GM10248 (cell line): ENCODE results near the gene NFIX.

Source experiments
- CTCF ChIA-PET: fragments of 300-600 bp; sonication (Branson Sonifier 250); formaldehyde crosslinking; extraction: SDS; loops from one replicate; lab custom pipeline; 2021; ENCODE audit warnings: antibody characterized with exemption; lab: Yijun Ruan, JAX
- POLR2A ChIA-PET: fragments of 350-650 bp; sonication (Branson Sonifier 250); formaldehyde crosslinking; extraction: SDS; loops from one replicate; lab custom pipeline; 2020; ENCODE audit warnings: antibody characterized with exemption; lab: Yijun Ruan, JAX
- DNase-seq: peaks from one replicate; pipeline ENCODE4 v3.0.0; 2012; ENCODE audit errors: extremely low spot score
- TF ChIP-seq, protein P1 (sequence below): IDR thresholded peaks from 2 replicates; pipeline ENCODE4 v1.5.1; 2012; ENCODE audit warnings: mild to moderate bottlenecking, low read depth; ENCODE audit errors: extremely low read depth, missing control alignments, control extremely low read depth

The NFIX gene

DNA sequence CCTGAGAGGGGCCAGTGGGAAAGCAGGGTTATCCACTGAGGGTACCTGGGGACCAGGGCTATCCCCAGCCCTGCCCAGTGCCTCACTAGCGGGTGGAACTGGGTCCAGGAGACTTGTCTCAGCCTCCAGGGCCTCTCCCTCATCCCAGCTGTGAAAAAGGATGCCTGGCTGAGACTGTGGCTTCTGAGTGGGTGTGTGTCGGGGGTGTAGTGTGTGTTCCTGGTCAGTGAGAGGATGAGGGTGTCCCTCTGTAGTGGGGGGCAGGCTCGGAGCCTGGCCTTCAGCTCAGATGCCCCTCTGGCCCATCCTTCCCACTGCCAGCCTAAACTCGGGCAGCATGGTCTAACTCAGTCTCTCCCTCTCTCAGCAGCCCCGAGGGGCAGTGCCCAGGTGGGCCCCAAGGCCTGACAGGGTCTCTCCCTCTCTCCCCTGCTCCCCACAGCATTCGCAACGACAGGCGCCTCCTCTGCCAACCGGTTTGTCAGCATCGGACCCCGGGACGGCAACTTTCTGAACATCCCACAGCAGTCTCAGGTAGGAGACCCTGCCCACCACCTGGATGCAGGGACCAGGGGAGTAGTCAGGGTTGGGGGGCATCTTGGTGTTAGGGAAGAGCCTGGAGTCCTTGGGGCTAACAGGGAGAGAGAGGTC, 94.7 kb downstream of the NFIX start:
- TF ChIP-seq, protein P1, sequence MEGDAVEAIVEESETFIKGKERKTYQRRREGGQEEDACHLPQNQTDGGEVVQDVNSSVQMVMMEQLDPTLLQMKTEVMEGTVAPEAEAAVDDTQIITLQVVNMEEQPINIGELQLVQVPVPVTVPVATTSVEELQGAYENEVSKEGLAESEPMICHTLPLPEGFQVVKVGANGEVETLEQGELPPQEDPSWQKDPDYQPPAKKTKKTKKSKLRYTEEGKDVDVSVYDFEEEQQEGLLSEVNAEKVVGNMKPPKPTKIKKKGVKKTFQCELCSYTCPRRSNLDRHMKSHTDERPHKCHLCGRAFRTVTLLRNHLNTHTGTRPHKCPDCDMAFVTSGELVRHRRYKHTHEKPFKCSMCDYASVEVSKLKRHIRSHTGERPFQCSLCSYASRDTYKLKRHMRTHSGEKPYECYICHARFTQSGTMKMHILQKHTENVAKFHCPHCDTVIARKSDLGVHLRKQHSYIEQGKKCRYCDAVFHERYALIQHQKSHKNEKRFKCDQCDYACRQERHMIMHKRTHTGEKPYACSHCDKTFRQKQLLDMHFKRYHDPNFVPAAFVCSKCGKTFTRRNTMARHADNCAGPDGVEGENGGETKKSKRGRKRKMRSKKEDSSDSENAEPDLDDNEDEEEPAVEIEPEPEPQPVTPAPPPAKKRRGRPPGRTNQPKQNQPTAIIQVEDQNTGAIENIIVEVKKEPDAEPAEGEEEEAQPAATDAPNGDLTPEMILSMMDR: no peak
- POLR2A ChIA-PET: no interaction called here
- no peak for DNase-seq
- CTCF ChIA-PET: interaction anchor here (1.0 to 8.9 kb wide), 3 partner anchors 10 to 123 kb away, joined by 3 to 183 read pairs (median 129); partner anchors contain the start of gene DAND5

DNA sequence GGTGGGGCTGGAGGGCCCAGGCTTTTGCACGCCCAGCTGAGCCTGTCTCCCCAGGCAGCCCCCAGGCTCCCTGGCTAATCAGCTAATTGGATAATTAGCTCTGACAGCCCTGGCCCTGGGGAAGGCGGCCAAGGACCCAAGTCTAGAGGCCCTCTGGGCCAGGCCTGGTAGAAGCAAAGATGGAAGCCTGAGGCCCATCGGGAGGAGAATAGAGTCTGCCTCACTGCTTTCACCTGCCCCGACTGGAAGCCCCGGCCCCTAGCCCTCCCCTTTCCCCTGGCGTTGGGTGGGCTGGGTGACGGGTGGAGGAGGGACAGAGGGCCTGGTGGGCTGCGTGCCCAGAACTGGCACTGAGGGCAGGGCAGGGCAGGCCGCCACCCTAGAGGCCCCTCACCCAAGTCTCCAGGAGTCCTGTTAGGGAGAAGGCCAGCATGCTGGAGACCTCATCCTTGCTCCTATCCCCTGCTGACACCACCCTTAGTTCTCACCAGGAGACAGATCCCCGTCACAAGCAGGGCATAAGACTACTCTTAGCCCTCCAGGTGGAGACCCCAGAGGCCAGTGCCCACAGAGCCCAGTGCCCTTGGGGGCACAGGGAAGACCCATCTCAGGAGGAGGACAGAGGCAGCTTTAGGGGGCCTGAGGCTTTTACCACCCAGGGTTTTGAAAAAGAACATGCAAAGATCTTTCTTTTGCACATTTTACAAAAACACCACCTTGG, 95.4 kb downstream of the NFIX start:
- POLR2A ChIA-PET: no interaction called here
- CTCF ChIA-PET: interaction anchor here (1.0 to 8.9 kb wide), 5 partner anchors 11 to 124 kb away, joined by 3 to 183 read pairs (median 6); partner anchors contain the start of gene DAND5
- TF ChIP-seq, protein P1: no peak
- DNase-seq: no peak

DNA sequence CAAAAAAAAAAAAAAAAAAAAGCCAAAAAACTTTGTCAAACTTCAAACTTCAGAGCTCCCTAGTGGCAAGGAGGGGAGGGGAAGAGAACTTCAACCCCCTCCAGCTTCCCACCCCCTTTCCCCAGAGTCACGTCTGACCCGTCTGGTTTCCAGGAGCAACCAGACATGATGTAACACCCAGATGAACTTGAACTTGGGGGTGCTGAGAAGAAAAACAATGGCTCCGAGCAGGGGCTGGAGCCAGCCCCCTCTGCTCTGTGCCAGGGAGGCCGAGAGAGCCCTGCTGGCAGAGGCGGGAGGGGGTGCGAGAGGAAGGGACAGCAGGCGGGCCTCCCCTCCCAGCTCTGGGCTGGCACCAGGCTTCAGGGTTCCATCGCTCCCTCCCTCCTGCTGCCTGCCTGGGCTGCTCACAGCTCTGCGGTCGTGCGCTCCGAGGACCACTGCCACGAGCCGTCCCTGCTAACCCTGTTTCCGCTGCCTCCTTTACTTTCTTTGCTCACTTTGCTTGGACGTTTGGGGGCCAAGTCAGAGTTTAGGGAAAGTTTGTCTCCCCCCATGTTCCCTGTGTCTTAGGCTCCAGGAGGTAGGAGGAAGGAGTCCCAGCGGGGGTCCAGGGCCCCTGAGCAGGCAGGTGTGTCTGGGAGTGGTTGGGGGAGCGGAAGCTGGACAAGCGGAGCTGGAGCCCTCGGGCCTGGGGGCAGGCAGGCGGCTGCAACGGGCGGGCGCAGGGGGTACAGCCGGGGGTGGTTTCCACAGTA, 96.3 kb downstream of the NFIX start:
- DNase-seq: no peak
- CTCF ChIA-PET: interaction anchor here (1.0 to 8.9 kb wide), 5 partner anchors 13 to 125 kb away, joined by 5 to 183 read pairs (median 6); partner anchors contain the start of gene DAND5
- POLR2A ChIA-PET: interaction anchor here (0.6 kb wide), 1 partner anchor 169 kb away, joined by 6 read pairs; no protein-coding TSS in a partner anchor
- TF ChIP-seq, protein P1: no peak

DNA sequence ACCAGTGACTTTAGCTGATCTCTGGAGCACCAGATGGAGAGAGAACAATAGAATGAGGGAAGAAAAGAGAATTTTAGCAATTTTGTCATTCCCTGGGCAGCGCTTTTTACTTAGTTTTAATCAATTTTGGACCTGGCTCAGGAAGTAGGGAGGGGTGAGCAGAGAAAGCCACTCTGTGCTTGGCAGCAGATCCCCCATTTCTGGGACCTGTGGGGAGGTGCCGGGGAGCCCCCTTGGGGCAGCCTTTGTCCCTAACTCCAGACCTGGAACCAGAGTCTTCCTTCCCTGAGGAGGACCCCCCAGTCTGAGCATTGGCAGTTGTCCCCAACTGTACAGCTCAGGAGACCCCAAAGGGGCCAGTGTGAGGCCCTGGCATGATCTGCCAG, 96.9 kb downstream of the NFIX start:
- DNase-seq: no peak
- ChIA-PET POLR2A (no interaction called here), CTCF (interaction anchor here (1.0 to 8.9 kb wide), 6 partner anchors 13 to 207 kb away, joined by 4 to 183 read pairs (median 6); partner anchors contain the start of gene DAND5)
- TF ChIP-seq, protein P1: no peak

DNA sequence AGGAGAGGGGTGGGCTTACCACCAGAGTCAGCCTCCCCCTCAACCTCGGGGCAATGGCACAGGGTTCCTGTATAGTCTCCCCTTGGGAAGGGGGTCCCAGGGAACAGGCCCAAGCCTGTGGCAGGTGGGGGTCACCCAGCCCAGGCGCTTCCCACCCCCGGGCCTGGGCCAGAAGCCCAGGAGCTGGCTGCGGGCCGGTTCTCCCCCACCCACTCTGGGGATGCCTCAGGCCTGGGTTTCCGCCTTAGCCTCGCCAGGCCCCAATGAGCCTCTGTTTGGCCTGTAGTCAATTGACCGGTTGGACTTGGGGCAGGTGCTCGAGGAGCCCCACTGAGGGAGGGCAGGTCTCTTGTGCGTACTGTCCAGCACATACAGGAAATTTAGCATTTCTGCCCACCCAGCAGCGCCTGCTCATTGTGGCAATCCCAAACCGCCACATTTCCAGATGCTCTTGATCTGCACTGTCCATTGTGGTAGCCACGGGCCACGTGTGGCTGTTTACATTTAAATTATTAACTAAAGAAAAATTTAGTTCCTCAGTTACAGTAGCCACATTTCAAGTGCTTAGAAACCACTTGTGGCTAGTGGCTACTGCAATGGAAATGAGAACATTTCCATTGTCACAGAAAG, 97.4 kb downstream of the NFIX start:
- CTCF ChIA-PET: interaction anchor here (0.6 to 8.9 kb wide), 24 partner anchors 9 to 326 kb away, joined by 3 to 183 read pairs (median 8); partner anchors contain the start of gene DAND5
- no peak for DNase-seq
- POLR2A ChIA-PET: no interaction called here
- TF ChIP-seq, protein P1: no peak
